Subcutaneous abdominal adipose tissue (tissue), 5 donors: Measurements from ENCODE around the gene NRBF2.
"Not testable (repeated sequence)": the region's sequence is repeated elsewhere in the genome, so short reads cannot be mapped to it uniquely, and the experiment has no call there.

Source experiments
- H3K27ac ChIP-seq: one replicate; pipeline ENCODE4 v1.7.0; 2013; ENCODE audit warnings: low read depth, mild to moderate bottlenecking, inconsistent platforms, low read length, moderate library complexity
- H3K27me3 ChIP-seq, 5 donors: one replicate each; pipeline ENCODE4 v1.7.0; 2013; ENCODE audit warnings: low read length in 5 of 5, inconsistent platforms in 1 of 5; ENCODE audit not compliant: control insufficient read depth in 5 of 5, insufficient read depth in 4 of 5
- H3K36me3 ChIP-seq, 5 donors: one replicate each; pipeline ENCODE4 v1.7.0; 2013; ENCODE audit warnings: low read length in 5 of 5; ENCODE audit not compliant: control insufficient read depth in 5 of 5, insufficient read depth in 5 of 5
- H3K4me1 ChIP-seq, 5 donors: one replicate each; pipeline ENCODE4 v1.7.0; 2013; ENCODE audit warnings: low read length in 5 of 5, mild to moderate bottlenecking in 3 of 5, moderate library complexity in 1 of 5; ENCODE audit not compliant: control insufficient read depth in 5 of 5, insufficient read depth in 5 of 5
- H3K4me3 ChIP-seq, 5 donors: one replicate each; pipeline ENCODE4 v1.7.0; 2013; ENCODE audit warnings: low read length in 5 of 5, low read depth in 1 of 5
- H3K9ac ChIP-seq, 5 donors: one replicate each; pipeline ENCODE4 v1.7.0; 2013; ENCODE audit warnings: low read length in 5 of 5, mild to moderate bottlenecking in 4 of 5, moderate library complexity in 3 of 5
- H3K9me3 ChIP-seq, 5 donors: one replicate each; pipeline ENCODE4 v1.7.0; 2013; ENCODE audit warnings: low read length in 5 of 5; ENCODE audit not compliant: control insufficient read depth in 5 of 5
- donor health status: healthy.
- donor health status: healthy.
- donor health status: healthy.
- donor health status: healthy.
- donor health status: healthy.

NRBF2 gene

DNA sequence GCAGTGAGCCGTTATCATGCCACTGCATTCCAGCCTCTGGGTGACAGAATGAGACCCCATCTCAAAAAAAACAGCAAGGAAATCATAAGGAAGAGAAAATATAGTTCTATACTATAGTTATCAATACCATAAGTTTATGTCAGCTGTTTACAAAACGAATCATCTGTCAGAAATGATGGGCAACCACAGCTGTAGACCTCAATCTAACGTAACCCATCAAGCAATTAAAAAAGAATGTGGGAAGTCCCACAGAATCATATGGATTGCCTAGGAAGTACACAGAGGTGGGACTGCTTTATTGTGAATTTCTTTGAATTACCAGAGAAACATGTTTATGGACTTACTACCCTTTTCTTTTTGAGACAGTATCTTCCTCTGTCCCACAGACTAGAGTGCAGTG lies 6.9 kb downstream of the NRBF2 start:
- Histone ChIP-seq H3K27me3 (no peaks in the 10 kb centered on the region), H3K36me3 (peaks cover 0 to 10% (median 3%) of the 10 kb centered on the region in 5 donors), H3K4me3 (no peak overlapping the region), H3K4me1 (peaks cover 0 to 37% (median 24%) of the 10 kb centered on the region in 5 donors), H3K9ac (no peak overlapping the region), H3K27ac (peak overlapping the region; percentile 30), H3K9me3 (no peaks in the 10 kb centered on the region)

GRCh38 chr10:63142136-63142535 lies 9.0 kb downstream of the NRBF2 start:
- H3K27ac ChIP-seq: no peak overlapping the region
- no peaks in the 10 kb centered on the region for H3K27me3 ChIP-seq
- H3K9me3 ChIP-seq: no peaks in the 10 kb centered on the region
- H3K4me3 ChIP-seq: no peak overlapping the region
- peaks cover 0 to 30% (median 21%) of the 10 kb centered on the region in 5 donors for H3K4me1 ChIP-seq
- H3K36me3 ChIP-seq: peaks cover 0 to 10% (median 3%) of the 10 kb centered on the region in 5 donors
- H3K9ac ChIP-seq: no peak overlapping the region

- Histone ChIP-seq H3K9me3 (no peaks in the 10 kb centered on the region), H3K9ac (no peak overlapping the region), H3K27me3 (no peaks in the 10 kb centered on the region), H3K36me3 (peaks cover 0 to 10% (median 8%) of the 10 kb centered on the region in 5 donors), H3K4me3 (no peak overlapping the region), H3K4me1 (peaks cover 0 to 30% (median 15%) of the 10 kb centered on the region in 5 donors), H3K27ac (peak overlapping the region; percentile 30)
These were observed 10.9 kb downstream of the NRBF2 start for GRCh38 chr10:63143987-63144386.

DNA sequence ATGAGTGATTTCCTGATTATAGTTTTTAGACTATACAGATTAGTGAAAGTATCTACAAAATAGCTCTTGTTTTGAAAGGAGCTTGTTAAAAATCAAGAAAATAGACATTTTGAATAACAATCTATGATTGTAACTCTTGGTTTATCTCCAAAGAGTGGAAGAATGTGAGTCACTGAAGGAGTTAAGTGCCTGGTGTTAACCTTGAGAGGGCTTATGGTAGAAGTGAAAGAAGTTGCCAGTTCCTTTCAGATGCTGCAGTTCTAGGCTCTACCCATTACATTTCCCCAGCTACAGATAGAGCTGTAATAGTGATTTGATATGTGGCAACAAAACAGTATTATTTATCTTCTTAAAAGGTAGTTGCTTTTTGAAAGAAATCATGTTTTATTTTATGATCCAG lies 12.7 kb downstream of the NRBF2 start:
- Histone ChIP-seq H3K4me1 (peaks cover 0 to 30% (median 15%) of the 10 kb centered on the region in 5 donors), H3K9ac (peak overlapping the region in 1 of 5 donors; percentile 59), H3K27ac (no peak overlapping the region), H3K9me3 (no peaks in the 10 kb centered on the region), H3K27me3 (no peaks in the 10 kb centered on the region), H3K36me3 (peaks cover 4 to 8% (median 5%) of the 10 kb centered on the region in 5 donors), H3K4me3 (no peak overlapping the region)

- Histone ChIP-seq H3K4me3 (no peak overlapping the region), H3K4me1 (peaks cover 0 to 25% (median 15%) of the 10 kb centered on the region in 5 donors), H3K9me3 (no peaks in the 10 kb centered on the region), H3K36me3 (peaks cover 4 to 11% (median 6%) of the 10 kb centered on the region in 5 donors), H3K27me3 (no peaks in the 10 kb centered on the region), H3K9ac (no peak overlapping the region), H3K27ac (no peak overlapping the region)
These were observed 13.4 kb downstream of the NRBF2 start for GRCh38 chr10:63146503-63146902.

- peaks cover 9 to 40% (median 30%) of the 10 kb centered on the region in 5 donors for H3K36me3 ChIP-seq
- H3K4me1 ChIP-seq: peaks cover 0 to 10% (median 0%) of the 10 kb centered on the region in 5 donors
- no peak overlapping the region for H3K27ac ChIP-seq
- no peaks in the 10 kb centered on the region for H3K27me3 ChIP-seq
- H3K9ac ChIP-seq: no peak overlapping the region
- no peak overlapping the region for H3K4me3 ChIP-seq
- no peaks in the 10 kb centered on the region for H3K9me3 ChIP-seq
These were observed 17.6 kb downstream of the NRBF2 start for GRCh38 chr10:63150745-63151144.

- H3K4me3 ChIP-seq, H3K27ac ChIP-seq, H3K9ac ChIP-seq, H3K9me3 ChIP-seq, H3K27me3 ChIP-seq: not testable (repeated sequence)
- Histone ChIP-seq H3K36me3 (peaks cover 6 to 40% (median 27%) of the 10 kb centered on the region in 5 donors), H3K4me1 (peaks cover 0 to 12% (median 0%) of the 10 kb centered on the region in 5 donors)
These were observed 20.9 kb downstream of the NRBF2 start for GRCh38 chr10:63153868-63154545.

DNA sequence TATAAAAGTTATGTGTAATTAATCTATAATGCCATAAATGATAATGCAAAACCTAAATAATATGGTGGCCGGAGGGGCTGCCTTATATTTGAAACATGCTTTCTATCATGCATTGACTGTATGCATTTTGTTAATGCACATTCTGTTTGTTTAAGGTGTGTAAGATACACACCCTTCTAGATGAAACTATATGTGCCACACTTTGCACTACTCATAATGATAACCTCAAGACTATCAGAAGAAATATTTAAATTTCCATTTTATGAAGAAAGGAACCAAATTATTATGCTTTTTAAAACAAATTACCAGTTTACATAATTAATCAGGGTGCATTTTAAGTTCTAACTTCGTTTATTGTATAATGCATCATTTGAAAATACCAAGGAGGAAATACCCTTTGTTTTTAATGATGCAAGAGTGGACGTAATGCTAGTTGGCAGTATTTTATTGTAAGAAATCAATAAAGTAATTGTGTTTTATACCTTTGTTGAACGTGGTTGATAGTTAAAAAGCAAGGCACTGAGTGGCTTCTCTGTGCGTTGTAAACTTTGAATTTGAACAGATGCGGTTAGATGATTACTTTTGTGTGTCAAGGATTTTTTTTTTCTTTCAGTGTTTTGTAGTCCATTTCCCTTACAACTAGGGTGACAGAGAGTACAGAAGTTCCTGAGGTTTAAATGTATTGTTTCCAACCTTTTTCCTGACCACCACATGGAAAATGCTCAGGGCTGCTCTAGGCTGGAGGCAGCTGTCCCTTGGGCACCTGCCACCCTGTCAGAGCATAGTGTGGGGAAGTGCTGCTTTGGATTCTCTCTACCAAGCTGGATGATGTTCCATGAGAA lies 21.6 kb downstream of the NRBF2 start:
- peaks cover 6 to 40% (median 27%) of the 10 kb centered on the region in 5 donors for H3K36me3 ChIP-seq
- no peak overlapping the region for H3K27ac ChIP-seq

DNA sequence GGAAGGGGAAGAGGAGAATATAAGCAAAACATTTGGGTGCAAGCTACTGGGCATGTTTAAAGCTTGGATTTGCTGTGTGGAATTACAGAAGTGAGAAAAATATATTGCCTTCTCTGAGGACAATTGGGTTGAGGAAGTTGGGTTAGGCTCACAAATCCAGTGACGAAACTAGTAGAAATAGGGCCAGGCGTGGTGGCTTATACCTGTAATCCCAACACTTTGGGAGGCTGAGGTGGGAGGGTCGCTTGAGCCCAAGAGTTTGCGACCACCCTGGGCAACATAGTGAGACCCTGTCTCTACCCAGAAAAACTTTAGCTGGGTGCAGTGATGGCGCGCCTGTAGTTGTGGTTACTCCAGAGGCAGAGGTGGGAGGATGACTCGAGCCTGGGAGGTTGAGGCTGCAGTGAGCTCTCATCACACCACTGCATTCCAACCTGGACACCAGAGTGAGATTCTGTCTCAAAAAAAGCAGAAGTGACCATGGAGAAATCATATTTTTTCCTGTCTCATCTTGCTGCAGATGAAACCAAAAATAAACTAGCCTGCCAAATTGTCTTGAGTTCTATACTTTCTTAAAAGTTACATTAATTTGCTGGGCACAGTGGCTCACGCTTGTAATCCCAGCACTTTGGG lies 22.4 kb downstream of the NRBF2 start:
- Histone ChIP-seq H3K27me3 (no peaks in the 10 kb centered on the region), H3K9ac (no peak overlapping the region), H3K4me3 (no peak overlapping the region), H3K27ac (no peak overlapping the region), H3K36me3 (peaks cover 6 to 38% (median 27%) of the 10 kb centered on the region in 5 donors), H3K4me1 (peaks cover 0 to 12% (median 0%) of the 10 kb centered on the region in 5 donors), H3K9me3 (no peaks in the 10 kb centered on the region)

More for the DNA sequence above, 21.6 kb downstream of the NRBF2 start:
- Histone ChIP-seq H3K27me3 (no peaks in the 10 kb centered on the region), H3K9ac (no peak overlapping the region), H3K4me1 (peaks cover 0 to 12% (median 0%) of the 10 kb centered on the region in 5 donors), H3K9me3 (no peaks in the 10 kb centered on the region), H3K4me3 (no peak overlapping the region)
